GM21367 (cell line): ENCODE data around the gene KCTD21.

Source experiments
- ATAC-seq: cut with Tn5 transposase; IDR thresholded peaks from one replicate; pipeline ENCODE4 v1.9.1; 2021; ENCODE audit not compliant: unreplicated experiment

The KCTD21 gene

GRCh38 chr11:78147807-78148206 lies 40.6 kb downstream of the KCTD21 start:
- no peak for ATAC-seq

DNA sequence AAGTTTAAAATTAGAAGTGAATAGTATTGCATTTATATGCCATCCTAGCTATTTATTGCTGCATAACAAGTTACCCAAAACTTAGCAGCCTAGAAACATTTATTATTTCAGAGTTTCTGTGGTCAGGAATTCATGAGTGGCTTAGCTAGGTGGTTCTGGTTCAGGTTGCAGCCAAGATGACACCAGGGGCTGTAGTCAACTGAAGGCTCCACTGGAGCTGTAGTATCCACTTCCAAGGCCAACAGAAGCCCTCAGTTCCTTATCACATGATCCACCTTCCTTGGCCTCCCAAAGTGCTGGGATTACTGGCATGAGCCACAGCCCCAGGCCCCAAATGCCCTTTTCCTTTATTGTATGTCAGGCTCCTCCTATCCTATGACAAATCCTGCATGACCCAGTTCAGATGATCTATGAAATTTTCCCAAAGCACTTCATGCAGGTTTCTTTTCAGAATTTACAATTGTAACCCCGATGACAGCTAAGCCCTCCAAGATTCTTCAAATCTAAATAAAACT lies 42.9 kb downstream of the KCTD21 start:
- no peak for ATAC-seq

- ATAC-seq, result no peak
These were observed 47.9 kb downstream of the KCTD21 start for GRCh38 chr11:78140392-78141077.

GRCh38 chr11:78139422-78140391 lies 48.7 kb downstream of the KCTD21 start, which contains the start of gene ALG8:
TSS of gene ALG8 (minus strand) at chr11:78139626. CDS start at chr11:78139588, 38 bp downstream.
- ATAC-seq, result peak; percentile 89

GRCh38 chr11:78138694-78139421 lies 49.6 kb downstream of the KCTD21 start:
- peak; percentile 11 for ATAC-seq

DNA sequence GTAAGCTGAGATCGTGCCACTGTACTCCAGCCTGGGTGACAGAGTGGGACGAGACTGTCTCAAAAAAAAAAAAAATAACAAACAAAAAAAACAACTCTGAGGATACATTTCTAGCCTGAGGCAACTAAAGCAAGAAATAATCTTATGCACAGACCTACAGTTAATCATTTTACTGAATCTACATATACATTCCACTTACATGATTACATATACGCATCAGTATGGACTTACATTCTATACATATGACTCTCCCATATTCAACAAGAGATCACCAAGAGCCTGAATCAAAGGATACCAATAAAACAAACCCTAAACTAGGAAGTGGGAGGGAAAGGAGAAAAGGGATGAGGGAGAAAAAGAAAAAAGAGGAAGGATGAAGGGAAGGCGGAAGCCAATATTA lies 50.1 kb downstream of the KCTD21 start:
- ATAC-seq, result no peak

DNA sequence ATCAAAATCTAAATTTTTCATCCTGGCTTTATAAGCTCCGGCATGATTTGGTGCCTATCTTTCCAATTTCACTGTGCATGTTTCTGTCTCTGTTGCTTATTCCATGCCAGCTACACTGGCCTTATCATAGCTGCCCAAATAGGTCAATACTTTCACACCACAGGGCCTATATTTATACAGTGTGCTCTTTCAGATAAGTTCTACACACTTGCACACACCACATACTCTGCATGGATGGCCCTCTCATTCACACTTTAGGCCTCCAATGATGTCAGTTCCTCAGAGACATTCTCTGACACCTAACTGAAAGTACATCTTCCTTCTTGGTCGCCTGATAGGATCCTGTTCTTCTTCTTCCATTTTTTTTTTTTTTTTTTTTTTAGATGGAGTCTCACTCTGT lies 56.0 kb downstream of the KCTD21 start:
- no peak for ATAC-seq

- no peak for ATAC-seq
These were observed 56.5 kb downstream of the KCTD21 start for GRCh38 chr11:78131956-78132355.

GRCh38 chr11:78127403-78127802 lies 61.0 kb downstream of the KCTD21 start:
- no peak for ATAC-seq
